Glomerular visceral epithelial cell (primary cell): Measurements from ENCODE around the gene FIGN.

ENCODE experiments used
- DNase-seq: peaks from one replicate; pipeline ENCODE4 v3.0.0-alpha.2; 2016; ENCODE audit errors: extremely low spot score

FIGN gene

DNA sequence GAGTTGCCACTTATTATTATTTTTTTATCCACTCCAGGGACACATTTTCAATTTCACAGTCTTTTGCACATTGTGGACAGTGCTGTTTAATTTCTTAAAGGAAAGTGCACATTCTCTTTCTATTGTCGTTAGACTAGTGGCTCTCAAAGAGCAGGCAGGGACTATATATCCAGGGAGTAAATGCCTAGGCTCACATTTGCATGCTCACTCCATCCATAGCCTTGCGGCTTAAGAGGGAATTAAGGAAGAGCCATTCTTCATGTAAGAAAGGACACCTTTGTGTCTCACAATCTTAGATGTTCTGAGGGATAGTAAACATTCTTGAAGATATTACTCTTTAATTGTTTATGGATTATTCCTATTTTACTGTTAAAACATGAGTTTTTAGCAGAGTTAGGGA is 70.8 kb downstream of the FIGN start:
- no peak for DNase-seq

- DNase-seq: peak; percentile 62
These were observed 71.2 kb downstream of the FIGN start for GRCh38 chr2:163664610-163665009.

DNA sequence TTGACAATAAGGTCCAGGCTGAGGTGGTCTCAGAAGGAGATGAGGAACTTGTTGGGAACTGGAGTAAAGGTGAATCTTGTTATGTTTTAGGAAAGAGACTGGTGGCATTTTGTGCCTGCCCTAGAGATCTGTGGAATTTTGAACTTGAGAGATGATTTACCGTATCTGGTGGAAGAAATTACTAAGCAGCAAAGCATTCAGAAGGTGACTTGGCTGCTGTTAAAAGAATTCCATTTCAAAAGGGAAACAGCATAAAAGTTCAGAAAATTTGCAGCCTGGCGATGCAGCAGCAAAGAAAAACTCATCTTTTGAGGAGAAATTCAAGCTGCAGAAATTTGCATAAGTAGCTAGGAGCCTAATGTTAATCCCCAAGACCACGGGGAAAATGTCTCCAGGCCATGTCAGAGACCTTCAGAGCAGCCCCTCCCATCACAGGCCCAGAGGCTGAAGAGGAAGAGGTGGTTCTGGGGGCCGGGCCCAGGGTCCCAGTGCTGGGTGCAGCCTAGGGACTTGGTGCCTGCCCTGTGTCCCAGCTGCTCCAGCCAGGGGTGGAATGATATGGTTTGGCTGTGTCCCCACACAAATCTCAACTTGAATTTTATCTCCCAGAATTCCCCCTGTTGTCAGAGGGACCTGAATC is 73.5 kb downstream of the FIGN start:
- peak; percentile 55 for DNase-seq

GRCh38 chr2:163659224-163659623 is 76.6 kb downstream of the FIGN start:
- DNase-seq: peak; percentile 21

GRCh38 chr2:163658556-163658955 is 77.3 kb downstream of the FIGN start:
- no peak for DNase-seq

DNA sequence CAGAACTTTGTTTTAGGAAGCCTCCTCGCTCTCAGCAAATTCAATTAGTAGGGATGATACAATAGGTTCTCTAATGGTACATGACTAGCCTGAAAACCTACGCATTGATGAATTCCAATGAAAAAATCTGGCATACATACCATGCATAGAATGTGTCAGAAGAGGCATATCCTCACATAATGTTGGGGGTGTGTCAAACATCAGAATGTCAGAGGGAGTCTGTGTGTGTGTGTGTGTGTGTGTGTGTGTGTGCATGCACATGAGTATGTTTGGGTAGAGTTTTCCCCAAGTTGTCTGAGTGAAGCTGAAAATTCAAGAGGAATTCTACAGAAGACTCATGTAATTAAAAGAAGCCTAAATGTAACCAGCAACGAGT is 78.5 kb downstream of the FIGN start:
- no peak for DNase-seq

GRCh38 chr2:163656622-163657280 is 79.1 kb downstream of the FIGN start:
- DNase-seq: no peak

- no peak for DNase-seq
These were observed 80.1 kb downstream of the FIGN start for GRCh38 chr2:163655667-163656066.

DNA sequence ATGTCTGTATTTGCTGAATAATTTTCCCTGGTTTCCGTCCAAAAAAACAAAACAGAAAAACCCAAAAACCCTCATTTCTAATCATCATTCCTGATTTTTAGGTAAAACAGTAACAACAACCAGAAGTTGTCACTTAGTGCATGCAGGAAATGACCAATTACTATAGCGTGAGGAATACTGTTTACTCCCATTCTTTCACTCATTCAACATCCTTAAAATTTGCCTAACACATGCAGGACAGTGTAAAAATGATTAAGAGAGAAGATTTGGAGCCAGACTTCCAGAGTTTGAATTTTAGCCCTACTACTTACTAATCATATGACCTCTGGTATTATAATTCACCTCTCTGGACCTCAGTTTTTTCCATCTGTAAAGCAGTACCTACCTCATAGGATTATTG is 83.1 kb downstream of the FIGN start:
- DNase-seq: no peak

GRCh38 chr2:163649080-163649479 is 86.7 kb downstream of the FIGN start:
- DNase-seq: no peak

DNA sequence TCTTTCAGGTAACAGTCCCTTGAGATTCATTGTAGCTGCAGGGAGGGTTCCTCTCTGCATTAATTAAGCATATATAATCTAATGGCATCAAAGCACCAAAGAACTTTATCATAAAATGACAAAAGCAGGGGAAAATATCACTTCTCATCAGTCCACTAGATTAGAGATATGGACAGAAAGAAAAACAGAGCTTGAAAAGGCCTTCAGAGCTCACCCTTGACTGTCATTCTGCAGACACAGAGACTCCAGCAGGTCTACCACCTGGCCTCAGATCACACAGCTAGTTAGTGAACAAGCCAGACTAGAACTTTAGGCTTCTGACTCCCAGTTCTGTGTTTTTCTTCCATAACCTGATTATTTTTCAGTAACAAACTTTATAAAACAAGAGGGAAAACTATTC is 88.5 kb downstream of the FIGN start:
- DNase-seq: no peak

DNA sequence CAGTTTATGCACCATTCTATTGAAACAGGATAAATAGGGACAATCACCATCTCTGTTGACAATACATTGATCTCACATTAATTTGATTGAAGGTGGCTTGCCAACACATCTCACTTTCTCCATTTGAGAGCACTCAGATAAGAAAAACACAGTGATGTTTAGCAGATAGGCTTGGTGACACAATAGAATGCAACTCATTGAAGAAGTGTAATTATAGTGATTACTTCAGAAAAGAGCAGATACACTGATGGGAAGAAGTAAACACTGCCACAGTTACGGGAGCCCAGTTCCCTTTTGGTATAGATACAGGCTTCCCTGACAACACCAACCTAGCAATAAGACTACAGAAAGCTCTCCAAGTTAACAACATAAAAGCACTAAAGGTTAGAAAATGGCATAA is 89.1 kb downstream of the FIGN start:
- DNase-seq: no peak

GRCh38 chr2:163644238-163644637 is 91.6 kb downstream of the FIGN start:
- DNase-seq: no peak

DNA sequence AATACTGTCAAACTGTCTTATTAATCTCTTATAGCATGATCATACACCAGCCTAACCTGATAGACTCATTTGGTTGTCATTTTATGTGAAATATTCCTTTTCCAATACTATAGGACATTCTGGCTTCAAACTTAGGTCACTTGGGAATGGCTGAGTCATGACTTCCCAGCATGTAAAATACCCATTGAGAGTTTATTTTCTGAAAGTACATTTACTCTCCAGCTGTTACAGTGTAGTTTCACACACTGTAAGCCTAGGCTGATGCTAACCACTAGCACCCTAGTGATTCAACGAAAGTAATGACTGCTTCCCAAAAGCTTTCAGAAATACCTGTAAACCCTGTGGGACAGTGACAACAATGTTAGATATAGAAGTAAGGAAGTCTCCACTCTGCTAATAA is 93.8 kb downstream of the FIGN start:
- no peak for DNase-seq

- DNase-seq: peak; percentile 39
These were observed 95.1 kb downstream of the FIGN start for GRCh38 chr2:163640542-163641193.

GRCh38 chr2:163637871-163638270 is 97.9 kb downstream of the FIGN start:
- DNase-seq: no peak

DNA sequence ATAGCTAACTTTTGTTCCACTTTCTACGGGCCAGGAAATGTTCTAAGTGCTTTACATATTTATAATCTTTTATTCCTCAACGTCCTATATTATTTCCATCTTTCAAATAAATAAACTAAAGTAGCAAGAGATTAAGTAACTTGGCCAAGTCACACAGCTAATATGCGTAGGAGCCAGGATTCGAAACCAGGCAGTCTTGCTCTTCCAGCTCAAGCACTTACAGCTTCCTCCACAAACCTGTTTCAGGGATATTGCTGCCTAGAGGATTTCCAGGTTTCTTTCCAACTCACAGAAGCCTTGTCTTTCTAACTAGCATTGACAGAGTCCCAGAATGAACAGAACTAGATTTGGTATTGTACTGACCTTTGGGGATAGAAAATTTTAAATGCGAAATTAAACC is 102.5 kb downstream of the FIGN start:
- no peak for DNase-seq

DNA sequence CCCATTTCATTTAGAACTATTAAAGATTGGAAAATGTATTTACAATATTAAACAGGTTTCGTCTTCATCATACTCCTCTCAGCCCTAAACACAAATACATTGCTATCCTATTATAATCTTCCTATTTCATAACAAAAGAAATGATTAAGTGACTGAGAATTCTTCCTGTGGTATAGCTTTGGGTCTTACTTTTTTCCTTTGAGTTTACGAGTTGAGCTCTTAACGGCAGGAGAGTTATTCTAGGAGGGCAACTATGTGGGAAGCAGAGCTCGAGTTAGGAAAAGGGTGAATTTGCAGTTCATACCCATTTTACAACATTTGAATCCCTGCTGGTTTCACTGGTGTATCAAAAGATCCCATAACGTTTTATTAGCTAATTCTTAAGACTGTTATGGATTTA is 105.0 kb downstream of the FIGN start:
- no peak for DNase-seq

DNA sequence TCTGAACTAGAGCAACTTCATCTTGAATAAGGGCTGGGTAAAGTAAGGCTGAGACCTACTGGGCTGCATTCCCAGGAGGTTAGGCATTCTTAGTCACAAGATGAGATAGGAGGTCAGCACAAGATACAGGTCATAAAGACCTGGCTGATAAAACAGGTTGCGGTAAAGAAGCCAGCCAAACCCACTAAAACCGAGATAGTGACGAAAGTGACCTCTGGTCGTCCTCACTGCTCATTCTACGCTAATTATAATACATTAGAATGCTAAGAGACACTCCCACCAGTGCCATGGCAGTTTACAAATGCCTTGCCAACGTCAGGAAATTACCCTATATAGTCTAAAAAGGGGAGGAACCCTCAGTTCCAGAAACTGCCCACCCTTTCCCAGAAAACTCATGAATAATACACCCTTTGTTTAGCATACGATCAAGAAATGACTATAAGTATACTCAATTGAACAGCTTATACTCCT is 109.1 kb downstream of the FIGN start:
- no peak for DNase-seq

GRCh38 chr2:163626208-163626607 is 109.6 kb downstream of the FIGN start:
- DNase-seq: no peak

- no peak for DNase-seq
These were observed 110.2 kb downstream of the FIGN start for GRCh38 chr2:163625632-163626031.

DNA sequence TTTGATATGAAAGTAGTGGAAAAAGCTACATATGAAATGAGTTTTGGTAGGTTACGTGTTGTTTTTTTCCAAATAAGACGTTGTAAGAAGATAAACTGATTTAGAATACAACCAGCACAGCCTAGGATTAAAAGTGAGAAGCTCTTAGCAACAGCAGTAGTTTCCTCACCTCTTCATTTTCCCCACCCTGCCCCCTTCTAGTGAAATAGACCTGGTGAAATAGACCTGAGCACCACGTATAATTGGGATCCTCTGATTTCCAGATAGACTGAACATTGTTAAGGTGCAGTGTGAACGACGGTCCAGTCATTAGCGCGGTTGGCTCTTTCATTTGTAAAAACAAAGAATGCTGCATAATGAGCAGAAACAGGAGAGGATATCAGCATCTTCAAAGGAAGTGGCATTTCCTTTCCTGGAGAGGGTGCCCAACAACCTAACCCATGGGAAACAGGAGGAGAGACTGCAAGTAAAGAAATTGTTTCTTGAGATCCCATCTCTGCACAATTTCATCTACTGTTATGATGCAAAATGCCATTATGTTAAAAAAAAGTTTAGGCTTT is 114.3 kb downstream of the FIGN start:
- DNase-seq: no peak

DNA sequence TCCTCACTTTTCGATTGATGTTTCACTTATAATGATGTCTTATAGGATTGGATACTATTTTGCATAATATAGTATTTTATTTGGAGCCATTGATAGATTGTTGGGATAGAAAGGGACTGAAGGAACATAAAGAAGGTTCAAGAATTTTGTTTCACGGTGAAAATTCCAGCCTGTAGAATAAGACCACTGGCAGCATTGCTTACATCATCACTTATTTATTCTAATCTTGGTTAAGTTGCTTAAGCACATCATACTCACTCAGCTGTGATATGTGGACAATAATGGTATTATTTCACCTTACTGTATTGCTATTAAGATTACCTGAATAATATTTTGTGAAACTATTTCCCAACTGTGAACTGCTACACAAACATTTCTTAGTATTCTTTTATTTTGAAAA is 118.3 kb downstream of the FIGN start:
- no peak for DNase-seq
